GM21423 (cell line): ENCODE data around the gene MYO1F.
"Not testable (repeated sequence)": the region's sequence is repeated elsewhere in the genome, so short reads cannot be mapped to it uniquely, and the experiment has no call there.

Source experiments
- ATAC-seq: cut with Tn5 transposase; IDR thresholded peaks from one replicate; pipeline ENCODE4 v1.9.1; 2021; ENCODE audit warnings: mild to moderate bottlenecking, moderate library complexity; ENCODE audit not compliant: unreplicated experiment

MYO1F gene

GRCh38 chr19:8577247-8577646 is at the start of gene MYO1F:
TSS of gene MYO1F (minus strand) at chr19:8577442. CDS start at chr19:8577309, 133 bp downstream.
- no peak for ATAC-seq

DNA sequence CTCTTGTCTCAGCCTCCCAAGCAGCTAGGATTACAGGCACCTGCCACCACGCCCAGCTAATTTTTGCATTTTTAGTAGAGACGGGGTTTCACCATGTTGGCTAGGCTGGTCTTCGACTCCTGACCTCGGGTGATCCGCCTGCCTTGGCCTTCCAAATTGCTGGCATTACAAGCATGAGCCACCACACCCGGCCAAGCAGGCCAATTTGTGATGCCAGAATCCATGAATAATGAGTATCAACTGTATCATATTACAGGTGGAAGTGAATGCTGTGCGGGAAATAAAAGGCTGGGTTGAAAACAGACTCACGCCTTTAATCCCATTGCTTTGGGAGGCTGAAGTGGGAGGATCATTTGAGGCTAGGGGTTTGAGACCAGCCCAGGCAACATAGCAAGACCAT is 49.6 kb upstream of the MYO1F start:
- ATAC-seq = no peak

- not testable (repeated sequence) for ATAC-seq
These were observed 45.6 kb upstream of the MYO1F start for GRCh38 chr19:8622886-8623285.

GRCh38 chr19:8618751-8619150 is 41.5 kb upstream of the MYO1F start:
- no peak for ATAC-seq

- no peak for ATAC-seq
These were observed 40.7 kb upstream of the MYO1F start for GRCh38 chr19:8617984-8618383.

DNA sequence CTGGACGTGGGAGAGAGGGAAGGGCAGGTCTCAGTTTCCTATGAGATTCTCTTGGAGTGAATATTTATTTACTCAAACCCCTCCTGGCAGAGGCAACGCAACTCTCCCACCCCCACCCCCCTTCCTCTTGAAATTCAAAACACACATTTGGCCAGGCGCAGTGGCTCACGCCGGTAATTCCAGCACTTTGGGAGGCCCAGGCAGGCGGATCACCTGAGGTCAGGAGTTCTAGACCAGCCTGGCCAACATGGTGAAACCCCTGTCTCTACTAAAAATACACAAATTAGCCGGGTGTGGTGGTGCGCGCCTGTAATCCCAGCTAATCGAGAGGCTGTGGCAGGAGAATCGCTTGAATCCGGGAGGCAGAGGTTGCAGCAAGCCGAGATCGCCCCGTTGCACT is 40.1 kb upstream of the MYO1F start:
- not testable (repeated sequence) for ATAC-seq

- no peak for ATAC-seq
These were observed 39.6 kb upstream of the MYO1F start for GRCh38 chr19:8616861-8617260.

DNA sequence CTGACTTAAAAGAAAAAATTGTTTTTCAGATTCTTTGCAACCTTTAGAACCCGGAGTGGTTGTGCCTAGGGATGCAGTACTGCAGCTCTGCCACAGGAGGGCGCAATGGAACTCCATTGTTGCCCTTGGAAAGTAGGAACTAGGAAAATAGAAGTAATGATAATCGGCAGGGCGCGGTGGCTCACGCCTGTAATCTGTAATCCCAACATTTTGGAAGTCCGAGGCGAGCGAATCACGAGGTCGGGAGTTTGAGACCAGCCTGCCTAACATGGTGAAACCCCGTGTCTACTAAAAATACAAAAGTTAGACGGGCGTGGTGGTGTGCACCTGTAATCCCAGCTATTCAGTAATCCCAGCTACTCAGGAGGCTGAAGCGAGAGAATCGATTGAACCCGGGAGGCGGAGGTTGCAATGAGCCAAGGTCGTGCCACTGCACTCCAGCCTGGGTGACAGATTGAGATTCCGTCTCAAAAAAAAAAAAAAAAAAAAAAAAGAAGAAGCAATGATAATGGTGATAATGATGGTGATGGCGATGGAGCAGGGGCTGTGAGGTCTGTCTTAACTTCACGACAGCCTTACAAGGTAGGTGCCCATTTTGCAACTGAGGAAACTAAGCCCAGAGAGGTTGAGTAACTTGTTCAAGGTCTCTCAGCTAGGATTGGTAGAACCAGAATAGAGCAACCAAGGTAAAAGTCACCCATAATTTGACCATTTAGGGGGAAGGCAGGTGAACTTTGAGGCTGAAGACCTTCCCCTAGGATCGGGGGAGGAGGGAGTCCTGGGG is 38.8 kb upstream of the MYO1F start:
- no peak for ATAC-seq

DNA sequence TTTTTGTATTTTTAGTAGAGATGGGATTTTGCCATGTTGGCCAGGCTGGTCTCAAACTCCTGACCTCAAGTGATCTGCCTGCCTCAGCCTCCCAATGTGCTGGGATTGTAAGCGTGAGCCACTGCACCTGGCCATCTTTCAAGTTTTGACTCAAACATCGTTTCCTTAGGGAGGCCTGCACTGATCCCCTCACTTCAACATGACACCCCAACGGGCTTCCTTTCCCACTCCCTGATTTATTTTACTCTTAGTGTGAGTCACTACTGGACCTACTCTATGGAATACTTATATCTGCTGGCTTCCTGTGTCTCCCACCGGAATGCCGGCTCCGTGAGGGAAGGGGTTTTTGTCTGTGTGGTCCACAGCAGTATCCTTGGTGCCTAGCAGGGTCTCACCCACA is 37.8 kb upstream of the MYO1F start:
- no peak for ATAC-seq

GRCh38 chr19:8614455-8614854 is 37.2 kb upstream of the MYO1F start:
- no peak for ATAC-seq

GRCh38 chr19:8612807-8613171 is 35.5 kb upstream of the MYO1F start:
- no peak for ATAC-seq

GRCh38 chr19:8611877-8612806 is 34.9 kb upstream of the MYO1F start:
- no peak for ATAC-seq

- ATAC-seq = no peak
These were observed 34.2 kb upstream of the MYO1F start for GRCh38 chr19:8611391-8611876.

DNA sequence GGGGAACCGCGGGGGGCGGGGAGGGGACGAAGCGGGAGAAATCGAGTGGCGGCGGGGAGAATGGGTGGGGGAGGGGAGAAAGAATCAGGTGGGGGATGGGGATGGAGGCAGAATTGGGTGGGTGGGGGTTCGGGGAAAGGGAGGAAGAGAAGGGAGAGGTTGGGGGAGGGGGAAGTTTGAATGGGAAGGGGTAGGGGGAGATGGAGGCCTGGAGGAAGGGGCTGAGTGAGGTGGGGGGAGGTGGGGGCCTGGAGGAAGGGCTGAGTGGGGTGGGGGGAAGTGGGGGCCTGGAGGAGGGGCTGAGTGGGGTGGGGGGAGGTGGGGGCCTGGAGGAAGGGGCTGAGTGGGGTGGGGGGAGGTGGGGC is 33.7 kb upstream of the MYO1F start:
- ATAC-seq = no peak

GRCh38 chr19:8610041-8610935 is 33.0 kb upstream of the MYO1F start, which contains the start of gene ADAMTS10:
TSS of gene ADAMTS10 (minus strand) at chr19:8610715. CDS start at chr19:8605710, 5,005 bp downstream.
- ATAC-seq = no peak

DNA sequence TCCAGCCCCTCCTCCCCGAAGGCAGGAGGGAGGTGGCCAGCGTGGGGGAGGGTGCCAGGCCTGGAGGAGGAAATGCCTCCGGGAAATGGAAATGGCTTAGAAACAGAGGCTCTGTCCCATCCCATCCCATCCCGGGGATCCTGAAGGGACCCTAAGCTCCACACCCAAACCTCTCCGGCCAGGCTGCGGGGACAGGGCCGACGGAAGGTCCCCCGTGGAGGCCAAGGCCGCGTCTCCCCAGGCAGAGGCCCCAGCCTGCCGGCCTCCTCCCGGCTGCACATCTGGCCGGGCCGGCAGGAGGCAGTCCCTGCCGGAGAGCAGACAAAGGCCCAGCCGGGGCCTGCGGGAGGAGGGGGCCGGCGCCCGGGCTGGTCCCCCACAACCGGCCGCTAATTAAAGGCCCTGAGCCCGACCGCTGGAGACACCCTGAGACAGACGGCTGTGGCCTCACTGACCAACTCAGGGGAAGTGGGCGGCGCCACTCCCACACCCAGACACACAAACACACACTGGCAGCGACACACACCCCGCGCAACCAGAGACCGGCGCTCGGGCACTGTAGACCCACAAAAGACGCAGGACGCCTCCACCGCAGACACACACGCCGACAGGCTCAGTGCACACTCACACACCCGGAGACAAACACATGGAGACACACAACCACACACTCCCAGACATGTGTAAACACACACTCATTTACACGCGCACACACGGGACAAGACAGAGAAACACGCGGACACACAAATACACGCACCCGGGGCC is 32.2 kb upstream of the MYO1F start:
- ATAC-seq = no peak

- no peak for ATAC-seq
These were observed 31.7 kb upstream of the MYO1F start for GRCh38 chr19:8608941-8609278.

DNA sequence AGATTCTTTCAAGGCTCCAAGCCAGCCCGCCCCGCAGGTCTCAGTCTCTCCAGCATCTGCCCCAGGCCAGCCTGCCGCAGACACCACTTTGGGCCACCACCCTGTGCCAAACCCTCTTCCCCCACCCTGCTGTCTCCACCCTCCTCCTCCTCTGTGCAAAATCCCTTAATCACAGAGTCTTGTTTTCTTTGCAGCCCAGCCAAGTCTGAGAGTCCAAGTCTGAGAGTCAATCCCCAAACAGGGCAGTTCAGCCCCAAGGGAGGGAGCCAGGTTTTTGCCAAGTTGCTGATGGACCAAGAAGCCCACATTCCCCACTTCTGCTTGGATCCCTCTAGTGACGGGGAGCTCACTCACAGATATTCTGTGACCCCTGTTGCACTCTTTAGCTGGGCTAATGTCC is 30.1 kb upstream of the MYO1F start:
- no peak for ATAC-seq

- no peak for ATAC-seq
These were observed 28.3 kb upstream of the MYO1F start for GRCh38 chr19:8605514-8605913.

- no peak for ATAC-seq
These were observed 24.6 kb upstream of the MYO1F start for GRCh38 chr19:8601796-8602195.
